Subcutaneous adipose tissue (tissue), 4 donors: Measurements from ENCODE around the gene SLCO1C1. TPM values are rescaled to one million over a fixed set of nuclear protein-coding genes. Genes with fewer than 3 reads are reported as not detected.

Experiments
- total RNA-seq, 4 donors: library from RNA; depleted of rRNA; stranded (reverse); fragments of >200 nt; gene quantifications; one replicate each; pipeline ENCODE4 v1.1.0, GENCODE V29; 2016
- TF ChIP-seq, protein P1 (sequence below): fragments of 450-650 bp; IDR thresholded peaks from one replicate; pipeline ENCODE4 v1.5.1; 2016; ENCODE audit warnings: low read depth, mild to moderate bottlenecking, control low read depth, antibody characterized with exemption, moderate library complexity

SLCO1C1 gene, protein sequence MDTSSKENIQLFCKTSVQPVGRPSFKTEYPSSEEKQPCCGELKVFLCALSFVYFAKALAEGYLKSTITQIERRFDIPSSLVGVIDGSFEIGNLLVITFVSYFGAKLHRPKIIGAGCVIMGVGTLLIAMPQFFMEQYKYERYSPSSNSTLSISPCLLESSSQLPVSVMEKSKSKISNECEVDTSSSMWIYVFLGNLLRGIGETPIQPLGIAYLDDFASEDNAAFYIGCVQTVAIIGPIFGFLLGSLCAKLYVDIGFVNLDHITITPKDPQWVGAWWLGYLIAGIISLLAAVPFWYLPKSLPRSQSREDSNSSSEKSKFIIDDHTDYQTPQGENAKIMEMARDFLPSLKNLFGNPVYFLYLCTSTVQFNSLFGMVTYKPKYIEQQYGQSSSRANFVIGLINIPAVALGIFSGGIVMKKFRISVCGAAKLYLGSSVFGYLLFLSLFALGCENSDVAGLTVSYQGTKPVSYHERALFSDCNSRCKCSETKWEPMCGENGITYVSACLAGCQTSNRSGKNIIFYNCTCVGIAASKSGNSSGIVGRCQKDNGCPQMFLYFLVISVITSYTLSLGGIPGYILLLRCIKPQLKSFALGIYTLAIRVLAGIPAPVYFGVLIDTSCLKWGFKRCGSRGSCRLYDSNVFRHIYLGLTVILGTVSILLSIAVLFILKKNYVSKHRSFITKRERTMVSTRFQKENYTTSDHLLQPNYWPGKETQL
- total RNA-seq, result 1 to 10 TPM in 2 of 4 donors, under 1 TPM in 1, not detected in 1; 0.22 to 2.1 (median 1.8) TPM

DNA sequence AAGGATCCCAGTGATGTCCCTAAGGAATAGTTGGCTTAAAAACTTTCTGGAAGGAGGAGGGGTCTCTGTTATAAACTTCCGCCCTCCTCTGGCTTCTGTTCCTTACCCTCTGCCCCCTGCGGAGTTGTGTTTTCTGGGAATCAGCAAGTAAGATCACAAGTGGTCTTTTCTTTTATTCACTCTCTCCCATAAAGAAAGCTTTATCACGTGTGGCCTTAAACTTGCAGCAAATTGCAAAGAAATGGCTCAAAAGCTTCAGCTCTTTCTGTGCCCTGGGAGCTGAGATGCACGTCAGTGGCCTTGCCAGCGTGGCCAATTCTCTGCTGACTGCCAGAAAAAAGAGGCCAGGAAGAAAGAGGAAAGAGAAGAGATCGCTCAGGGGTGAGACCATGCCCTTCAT lies at the start of gene SLCO1C1:
Gene SLCO1C1, plus strand, starts transcription at position 101 of the 400 bp plus-strand sequence. CDS start 4,245 bp downstream, outside the sequence.
- TF ChIP-seq, protein P1, sequence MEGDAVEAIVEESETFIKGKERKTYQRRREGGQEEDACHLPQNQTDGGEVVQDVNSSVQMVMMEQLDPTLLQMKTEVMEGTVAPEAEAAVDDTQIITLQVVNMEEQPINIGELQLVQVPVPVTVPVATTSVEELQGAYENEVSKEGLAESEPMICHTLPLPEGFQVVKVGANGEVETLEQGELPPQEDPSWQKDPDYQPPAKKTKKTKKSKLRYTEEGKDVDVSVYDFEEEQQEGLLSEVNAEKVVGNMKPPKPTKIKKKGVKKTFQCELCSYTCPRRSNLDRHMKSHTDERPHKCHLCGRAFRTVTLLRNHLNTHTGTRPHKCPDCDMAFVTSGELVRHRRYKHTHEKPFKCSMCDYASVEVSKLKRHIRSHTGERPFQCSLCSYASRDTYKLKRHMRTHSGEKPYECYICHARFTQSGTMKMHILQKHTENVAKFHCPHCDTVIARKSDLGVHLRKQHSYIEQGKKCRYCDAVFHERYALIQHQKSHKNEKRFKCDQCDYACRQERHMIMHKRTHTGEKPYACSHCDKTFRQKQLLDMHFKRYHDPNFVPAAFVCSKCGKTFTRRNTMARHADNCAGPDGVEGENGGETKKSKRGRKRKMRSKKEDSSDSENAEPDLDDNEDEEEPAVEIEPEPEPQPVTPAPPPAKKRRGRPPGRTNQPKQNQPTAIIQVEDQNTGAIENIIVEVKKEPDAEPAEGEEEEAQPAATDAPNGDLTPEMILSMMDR, result no peak

GRCh38 chr12:20646239-20646827 lies 48.8 kb upstream of the SLCO1C1 start:
- TF ChIP-seq, protein P1, result no peak

- TF ChIP-seq, protein P1, result no peak
These were observed 41.3 kb upstream of the SLCO1C1 start for GRCh38 chr12:20653871-20654270.

GRCh38 chr12:20656600-20656999 lies 38.5 kb upstream of the SLCO1C1 start:
- TF ChIP-seq, protein P1, result no peak

DNA sequence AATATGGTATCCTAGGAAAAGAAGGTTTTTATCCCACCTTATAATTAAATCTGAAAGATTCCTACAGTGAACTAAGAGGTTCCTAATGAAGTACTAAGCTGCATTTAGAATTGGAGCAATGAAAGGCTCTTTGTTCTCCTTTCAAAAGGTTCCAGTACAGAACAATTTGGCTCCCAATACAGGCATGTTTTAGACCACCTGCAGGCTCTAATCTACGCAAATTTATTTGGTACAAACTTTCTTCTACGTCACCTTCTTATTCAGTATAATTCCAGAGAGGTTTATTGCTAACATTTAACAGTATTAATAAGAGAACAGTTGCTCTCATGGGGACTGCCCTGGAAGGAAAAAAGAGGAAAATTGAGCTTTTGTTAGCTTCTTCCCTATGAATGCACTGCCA lies 37.6 kb upstream of the SLCO1C1 start:
- TF ChIP-seq, protein P1, result no peak

DNA sequence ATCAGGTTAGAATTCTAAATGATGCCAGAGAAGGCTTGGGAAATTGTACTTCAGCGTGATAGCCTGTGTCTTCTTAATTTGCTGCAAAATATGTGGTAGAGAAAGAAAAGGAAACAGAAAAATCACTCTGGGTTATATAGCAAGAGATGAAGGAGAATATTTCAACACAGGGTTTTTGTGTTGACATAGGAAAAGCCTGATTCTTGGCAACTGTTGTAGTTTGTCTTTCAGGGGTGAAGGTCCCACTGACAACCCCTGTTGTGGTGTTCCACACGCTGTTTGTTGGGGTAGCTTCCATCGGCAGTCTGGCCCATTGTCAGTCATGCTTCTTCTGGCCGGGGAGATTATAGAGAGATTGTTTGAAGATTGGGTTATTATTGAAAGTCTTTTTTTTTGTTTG lies 13.8 kb upstream of the SLCO1C1 start:
- TF ChIP-seq, protein P1, result no peak
